Ureter (tissue), 1 donor: ENCODE data around the gene ARHGAP40. TPM values are rescaled to one million over a fixed set of nuclear protein-coding genes. Genes with fewer than 3 reads are reported as not detected.

Source experiments
- DNase-seq: peaks from one replicate; pipeline ENCODE4 v3.0.0-alpha.2; 2020; ENCODE audit warnings: low spot score
- total RNA-seq: library from RNA; stranded (reverse); gene quantifications from one replicate; pipeline ENCODE4 v1.2.4, GENCODE V29; 2023
- donor health status: DM: yes; HTN: yes; CAD: no.

ARHGAP40 gene
- total RNA-seq, 1 donor from 2014 or later: 17.9 TPM

GRCh38 chr20:38650010-38650409, 48.4 kb downstream of the ARHGAP40 start:
- DNase-seq: no peak

GRCh38 chr20:38651154-38651553, 49.5 kb downstream of the ARHGAP40 start:
- DNase-seq: no peak

GRCh38 chr20:38651562-38651961, 50.0 kb downstream of the ARHGAP40 start:
- no peak for DNase-seq

GRCh38 chr20:38652995-38653394, 51.4 kb downstream of the ARHGAP40 start:
- DNase-seq: no peak

- DNase-seq: no peak
These were observed 55.8 kb downstream of the ARHGAP40 start for GRCh38 chr20:38657390-38657789.

GRCh38 chr20:38658879-38659596, 57.4 kb downstream of the ARHGAP40 start:
- DNase-seq: no peak

- DNase-seq: no peak
These were observed 57.9 kb downstream of the ARHGAP40 start for GRCh38 chr20:38659597-38659880.

- DNase-seq: no peak
These were observed 58.8 kb downstream of the ARHGAP40 start for GRCh38 chr20:38660429-38660828.

GRCh38 chr20:38663660-38664059, 62.1 kb downstream of the ARHGAP40 start:
- no peak for DNase-seq

- DNase-seq: no peak
These were observed 62.7 kb downstream of the ARHGAP40 start for GRCh38 chr20:38664284-38664683.

- DNase-seq: no peak
These were observed 63.5 kb downstream of the ARHGAP40 start for GRCh38 chr20:38665094-38665493.

- no peak for DNase-seq
These were observed 64.1 kb downstream of the ARHGAP40 start for GRCh38 chr20:38665506-38666285.

GRCh38 chr20:38667417-38667956, 65.9 kb downstream of the ARHGAP40 start:
- DNase-seq: no peak

GRCh38 chr20:38669688-38670087, 68.1 kb downstream of the ARHGAP40 start:
- DNase-seq: no peak

- DNase-seq: no peak
These were observed 69.2 kb downstream of the ARHGAP40 start for GRCh38 chr20:38670786-38671185.

GRCh38 chr20:38671186-38671585, 69.6 kb downstream of the ARHGAP40 start:
- no peak for DNase-seq

- DNase-seq: no peak
These were observed 70.2 kb downstream of the ARHGAP40 start for GRCh38 chr20:38671701-38672292.

- DNase-seq: no peak
These were observed 70.9 kb downstream of the ARHGAP40 start for GRCh38 chr20:38672504-38672903.

GRCh38 chr20:38673261-38673660, 71.7 kb downstream of the ARHGAP40 start:
- no peak for DNase-seq

- DNase-seq: no peak
These were observed 72.1 kb downstream of the ARHGAP40 start for GRCh38 chr20:38673725-38674091.

GRCh38 chr20:38674092-38674764, 72.6 kb downstream of the ARHGAP40 start:
- no peak for DNase-seq

- DNase-seq: no peak
These were observed 73.1 kb downstream of the ARHGAP40 start for GRCh38 chr20:38674765-38675133.
